ENCODE results near the gene AOX1. TPM values are rescaled to one million over a fixed set of nuclear protein-coding genes. Genes with fewer than 3 reads are reported as not detected.

Gene AOX1
- total RNA-seq, 1 donor from 2014 or later, result 3.4 TPM

GRCh38 chr2:200695601-200696000 lies 109.8 kb downstream of the AOX1 start:
- Histone ChIP-seq H3K9me3 (ENCODE audit: insufficient read depth, low read depth, low read length) (no peaks in the 10 kb centered on the region), H3K4me2 (ENCODE audit: low read length) (no peak overlapping the region), H3K4me1 (ENCODE audit: insufficient read depth, low read length) (no peaks in the 10 kb centered on the region), H2AFZ (ENCODE audit: low read depth, low read length) (no peak overlapping the region), H3K27ac (ENCODE audit: low read depth, low read length) (no peak overlapping the region), H3K27me3 (ENCODE audit: insufficient read depth, low read length) (peaks cover 4% of the 10 kb centered on the region), H3K79me2 (ENCODE audit: insufficient read depth, low read length) (no peaks in the 10 kb centered on the region), H4K20me1 (ENCODE audit: insufficient read depth, low read length) (no peaks in the 10 kb centered on the region), H3K36me3 (ENCODE audit: insufficient read depth, low read length) (no peaks in the 10 kb centered on the region), H3K9ac (ENCODE audit: low read length) (no peak overlapping the region), H3K4me3 (ENCODE audit: insufficient read depth, low read depth, low read length) (no peak overlapping the region)
- TF ChIP-seq EZH2 (IDR thresholded peaks at IDR 0.05; ENCODE audit: insufficient read depth, low read length), result no peak
- TF ChIP-seq, protein P1, sequence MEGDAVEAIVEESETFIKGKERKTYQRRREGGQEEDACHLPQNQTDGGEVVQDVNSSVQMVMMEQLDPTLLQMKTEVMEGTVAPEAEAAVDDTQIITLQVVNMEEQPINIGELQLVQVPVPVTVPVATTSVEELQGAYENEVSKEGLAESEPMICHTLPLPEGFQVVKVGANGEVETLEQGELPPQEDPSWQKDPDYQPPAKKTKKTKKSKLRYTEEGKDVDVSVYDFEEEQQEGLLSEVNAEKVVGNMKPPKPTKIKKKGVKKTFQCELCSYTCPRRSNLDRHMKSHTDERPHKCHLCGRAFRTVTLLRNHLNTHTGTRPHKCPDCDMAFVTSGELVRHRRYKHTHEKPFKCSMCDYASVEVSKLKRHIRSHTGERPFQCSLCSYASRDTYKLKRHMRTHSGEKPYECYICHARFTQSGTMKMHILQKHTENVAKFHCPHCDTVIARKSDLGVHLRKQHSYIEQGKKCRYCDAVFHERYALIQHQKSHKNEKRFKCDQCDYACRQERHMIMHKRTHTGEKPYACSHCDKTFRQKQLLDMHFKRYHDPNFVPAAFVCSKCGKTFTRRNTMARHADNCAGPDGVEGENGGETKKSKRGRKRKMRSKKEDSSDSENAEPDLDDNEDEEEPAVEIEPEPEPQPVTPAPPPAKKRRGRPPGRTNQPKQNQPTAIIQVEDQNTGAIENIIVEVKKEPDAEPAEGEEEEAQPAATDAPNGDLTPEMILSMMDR (IDR thresholded peaks at IDR 0.05; ENCODE audit: insufficient read depth, low read depth, low read length), result no peak
- Mint-ChIP-seq H3K9me3 (ENCODE audit: unreplicated experiment) (no peaks in the 10 kb centered on the region), H3K4me1 (ENCODE audit: low read depth, unreplicated experiment) (no peaks in the 10 kb centered on the region), H3K27me3 (ENCODE audit: low read depth, unreplicated experiment) (peaks cover 4% of the 10 kb centered on the region), H3K27ac (ENCODE audit: unreplicated experiment) (no peak overlapping the region), H3K36me3 (ENCODE audit: low read depth, unreplicated experiment) (no peaks in the 10 kb centered on the region), H3K4me3 (ENCODE audit: unreplicated experiment) (no peak overlapping the region)
- DNase-seq (ENCODE audit: low read depth), result no peak
- no peak for FAIRE-seq

DNA sequence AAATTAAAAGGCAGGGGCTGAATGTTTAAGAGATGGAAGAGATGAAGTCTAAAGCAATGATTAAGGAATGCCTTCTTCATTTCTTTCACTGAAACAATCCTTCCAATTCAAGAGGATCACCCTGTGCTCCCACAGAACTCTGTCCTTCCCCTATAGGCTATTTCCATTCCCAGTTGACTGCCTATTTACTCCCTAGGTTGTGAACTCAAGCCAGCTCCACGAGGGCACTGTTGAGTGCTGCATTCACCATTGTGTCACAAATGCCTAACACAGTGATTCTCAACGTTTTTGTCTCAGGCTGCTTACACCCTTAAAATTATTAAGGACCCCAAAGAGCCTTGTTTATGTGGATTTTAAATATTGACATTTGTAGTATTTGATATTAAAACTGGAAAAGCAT lies 112.4 kb downstream of the AOX1 start:
- no peaks in the 10 kb centered on the region for H3K36me3 Mint-ChIP-seq (ENCODE audit: low read depth, unreplicated experiment)
- no peaks in the 10 kb centered on the region for H3K4me1 Mint-ChIP-seq (ENCODE audit: low read depth, unreplicated experiment)
- Histone ChIP-seq H3K9ac (ENCODE audit: low read length) (no peak overlapping the region), H3K27ac (ENCODE audit: low read depth, low read length) (no peak overlapping the region), H3K4me2 (ENCODE audit: low read length) (no peak overlapping the region), H3K79me2 (ENCODE audit: insufficient read depth, low read length) (no peaks in the 10 kb centered on the region), H3K4me1 (ENCODE audit: insufficient read depth, low read length) (no peaks in the 10 kb centered on the region), H3K27me3 (ENCODE audit: insufficient read depth, low read length) (no peaks in the 10 kb centered on the region), H3K9me3 (ENCODE audit: insufficient read depth, low read depth, low read length) (no peaks in the 10 kb centered on the region), H3K36me3 (ENCODE audit: insufficient read depth, low read length) (no peaks in the 10 kb centered on the region), H3K4me3 (ENCODE audit: insufficient read depth, low read depth, low read length) (no peak overlapping the region), H4K20me1 (ENCODE audit: insufficient read depth, low read length) (no peaks in the 10 kb centered on the region), H2AFZ (ENCODE audit: low read depth, low read length) (no peak overlapping the region)
- no peak overlapping the region for H3K4me3 Mint-ChIP-seq (ENCODE audit: unreplicated experiment)
- no peak for FAIRE-seq
- TF ChIP-seq, protein P1 (IDR thresholded peaks at IDR 0.05; ENCODE audit: insufficient read depth, low read depth, low read length), result no peak
- TF ChIP-seq EZH2 (IDR thresholded peaks at IDR 0.05; ENCODE audit: insufficient read depth, low read length), result no peak
- H3K27me3 Mint-ChIP-seq (ENCODE audit: low read depth, unreplicated experiment), result peaks cover 4% of the 10 kb centered on the region
- H3K9me3 Mint-ChIP-seq (ENCODE audit: unreplicated experiment), result no peaks in the 10 kb centered on the region
- no peak for DNase-seq (ENCODE audit: low read depth)
- H3K27ac Mint-ChIP-seq (ENCODE audit: unreplicated experiment), result no peak overlapping the region

- no peak for FAIRE-seq
- no peaks in the 10 kb centered on the region for H3K79me2 ChIP-seq (ENCODE audit: insufficient read depth, low read length)
- H3K27me3 ChIP-seq (ENCODE audit: insufficient read depth, low read length), result no peaks in the 10 kb centered on the region
- H3K27ac Mint-ChIP-seq (ENCODE audit: unreplicated experiment), result no peak overlapping the region
- no peaks in the 10 kb centered on the region for H4K20me1 ChIP-seq (ENCODE audit: insufficient read depth, low read length)
- no peak overlapping the region for H3K4me2 ChIP-seq (ENCODE audit: low read length)
- no peak overlapping the region for H3K4me3 Mint-ChIP-seq (ENCODE audit: unreplicated experiment)
- H3K4me3 ChIP-seq (ENCODE audit: insufficient read depth, low read depth, low read length), result no peak overlapping the region
- no peaks in the 10 kb centered on the region for H3K36me3 Mint-ChIP-seq (ENCODE audit: low read depth, unreplicated experiment)
- DNase-seq (ENCODE audit: low read depth), result no peak
- no peaks in the 10 kb centered on the region for H3K4me1 ChIP-seq (ENCODE audit: insufficient read depth, low read length)
- H3K4me1 Mint-ChIP-seq (ENCODE audit: low read depth, unreplicated experiment), result no peaks in the 10 kb centered on the region
- no peak for TF ChIP-seq EZH2 (IDR thresholded peaks at IDR 0.05; ENCODE audit: insufficient read depth, low read length)
- TF ChIP-seq, protein P1 (IDR thresholded peaks at IDR 0.05; ENCODE audit: insufficient read depth, low read depth, low read length), result no peak
- no peak overlapping the region for H3K27ac ChIP-seq (ENCODE audit: low read depth, low read length)
- no peaks in the 10 kb centered on the region for H3K9me3 Mint-ChIP-seq (ENCODE audit: unreplicated experiment)
- H3K9me3 ChIP-seq (ENCODE audit: insufficient read depth, low read depth, low read length), result no peaks in the 10 kb centered on the region
- H3K27me3 Mint-ChIP-seq (ENCODE audit: low read depth, unreplicated experiment), result peaks cover 4% of the 10 kb centered on the region
- H3K36me3 ChIP-seq (ENCODE audit: insufficient read depth, low read length), result no peaks in the 10 kb centered on the region
- no peak overlapping the region for H2AFZ ChIP-seq (ENCODE audit: low read depth, low read length)
- no peak overlapping the region for H3K9ac ChIP-seq (ENCODE audit: low read length)
These were observed 113.5 kb downstream of the AOX1 start for GRCh38 chr2:200699310-200699709.
